ENCODE results near the gene KCNMB2. TPM values are rescaled to one million over a fixed set of nuclear protein-coding genes. Genes with fewer than 3 reads are reported as not detected.

Gene KCNMB2
- total RNA-seq, 4 donors from 2014 or later, result not detected

GRCh38 chr3:178709051-178709450, 172.8 kb downstream of the KCNMB2 start:
- no peak for DNase-seq
- TF ChIP-seq CTCF (IDR thresholded peaks at IDR 0.05) (no peak), POLR2A (IDR thresholded peaks at IDR 0.05) (no peak)
- Histone ChIP-seq H3K4me1 (no peaks in the 10 kb centered on the region), H3K36me3 (no peaks in the 10 kb centered on the region), H3K4me3 (no peak overlapping the region), H3K9me3 (no peaks in the 10 kb centered on the region), H3K27ac (no peak overlapping the region), H3K27me3 (no peaks in the 10 kb centered on the region)

- no peaks in the 10 kb centered on the region for H3K36me3 ChIP-seq
- no peaks in the 10 kb centered on the region for H3K9me3 ChIP-seq
- no peaks in the 10 kb centered on the region for H3K4me1 ChIP-seq
- no peaks in the 10 kb centered on the region for H3K27me3 ChIP-seq
- DNase-seq, result no peak
- no peak overlapping the region for H3K27ac ChIP-seq
- H3K4me3 ChIP-seq, result no peak overlapping the region
- TF ChIP-seq CTCF (IDR thresholded peaks at IDR 0.05), result no peak
- no peak for TF ChIP-seq POLR2A (IDR thresholded peaks at IDR 0.05)
Observed at GRCh38 chr3:178711753-178712152, 175.5 kb downstream of the KCNMB2 start.

GRCh38 chr3:178712247-178712646, 176.0 kb downstream of the KCNMB2 start:
- no peaks in the 10 kb centered on the region for H3K36me3 ChIP-seq
- H3K4me1 ChIP-seq, result no peaks in the 10 kb centered on the region
- H3K9me3 ChIP-seq, result no peaks in the 10 kb centered on the region
- DNase-seq, result no peak
- no peak for TF ChIP-seq POLR2A (IDR thresholded peaks at IDR 0.05)
- no peaks in the 10 kb centered on the region for H3K27me3 ChIP-seq
- no peak overlapping the region for H3K27ac ChIP-seq
- no peak overlapping the region for H3K4me3 ChIP-seq

GRCh38 chr3:178714925-178715832, 178.9 kb downstream of the KCNMB2 start:
- no peak for TF ChIP-seq CTCF (IDR thresholded peaks at IDR 0.05)
- no peak for TF ChIP-seq POLR2A (IDR thresholded peaks at IDR 0.05)
- Histone ChIP-seq H3K36me3 (no peaks in the 10 kb centered on the region), H3K4me3 (no peak overlapping the region), H3K27me3 (no peaks in the 10 kb centered on the region), H3K4me1 (no peaks in the 10 kb centered on the region), H3K9me3 (no peaks in the 10 kb centered on the region), H3K27ac (no peak overlapping the region)
- DNase-seq, result no peak

- Histone ChIP-seq H3K36me3 (no peaks in the 10 kb centered on the region), H3K4me3 (no peak overlapping the region), H3K9me3 (no peaks in the 10 kb centered on the region), H3K27ac (no peak overlapping the region), H3K4me1 (no peaks in the 10 kb centered on the region), H3K27me3 (no peaks in the 10 kb centered on the region)
- TF ChIP-seq POLR2A (IDR thresholded peaks at IDR 0.05), result no peak
- no peak for TF ChIP-seq CTCF (IDR thresholded peaks at IDR 0.05)
- DNase-seq, result no peak
Observed at GRCh38 chr3:178718995-178719635, 182.9 kb downstream of the KCNMB2 start.

GRCh38 chr3:178732824-178733223, 196.6 kb downstream of the KCNMB2 start:
- no peak for DNase-seq
- Histone ChIP-seq H3K36me3 (no peaks in the 10 kb centered on the region), H3K27ac (no peak overlapping the region), H3K9me3 (no peaks in the 10 kb centered on the region), H3K4me3 (no peak overlapping the region), H3K4me1 (no peaks in the 10 kb centered on the region), H3K27me3 (no peaks in the 10 kb centered on the region)
- no peak for TF ChIP-seq POLR2A (IDR thresholded peaks at IDR 0.05)
- no peak for TF ChIP-seq CTCF (IDR thresholded peaks at IDR 0.05)
